Stimulated activated CD8-positive, alpha-beta memory T cell treated with anti-CD3 and anti-CD28 coated beads, Interleukin-4, amount 100 ng/mL, for 48 hours (primary cell): Measurements from ENCODE around the gene SPINT1.

Experiments used
- DNase-seq: peaks from one replicate; pipeline ENCODE4 v3.0.0-alpha.2; 2020

Gene SPINT1

GRCh38 chr15:40843885-40844695 lies at the start of gene SPINT1:
Gene SPINT1, plus strand, starts transcription at chr15:40844048. Its CDS starts 507 bp downstream, at chr15:40844555.
- DNase-seq, result peak; percentile 87

- DNase-seq, result no peak
These were observed 47.8 kb upstream of the SPINT1 start for GRCh38 chr15:40796041-40796440.

GRCh38 chr15:40796512-40796911 lies 47.3 kb upstream of the SPINT1 start:
- no peak for DNase-seq

- no peak for DNase-seq
These were observed 44.3 kb upstream of the SPINT1 start for GRCh38 chr15:40799523-40799922.

GRCh38 chr15:40803076-40803475 lies 40.8 kb upstream of the SPINT1 start:
- DNase-seq, result no peak

- DNase-seq, result no peak
These were observed 40.2 kb upstream of the SPINT1 start for GRCh38 chr15:40803688-40804087.

GRCh38 chr15:40806672-40807027 lies 37.2 kb upstream of the SPINT1 start:
- DNase-seq, result no peak

- peak; percentile 97 for DNase-seq
These were observed 36.6 kb upstream of the SPINT1 start, which contains the start of the genes DNAJC17 and ZFYVE19 for GRCh38 chr15:40807028-40807887. Gene DNAJC17, minus strand, starts transcription at chr15:40807473. Its CDS starts 27 bp downstream, at chr15:40807446. Gene ZFYVE19, plus strand, starts transcription at chr15:40807089. Its CDS starts 501 bp downstream, at chr15:40807590.

- no peak for DNase-seq
These were observed 35.9 kb upstream of the SPINT1 start for GRCh38 chr15:40807888-40808461.

- no peak for DNase-seq
These were observed 34.9 kb upstream of the SPINT1 start for GRCh38 chr15:40808861-40809450.

- no peak for DNase-seq
These were observed 31.0 kb upstream of the SPINT1 start for GRCh38 chr15:40812721-40813425.

GRCh38 chr15:40815042-40815698 lies 28.7 kb upstream of the SPINT1 start:
- DNase-seq, result no peak

GRCh38 chr15:40819048-40819447 lies 24.8 kb upstream of the SPINT1 start:
- DNase-seq, result no peak

- no peak for DNase-seq
These were observed 22.7 kb upstream of the SPINT1 start for GRCh38 chr15:40821195-40821594.

GRCh38 chr15:40823572-40824343 lies 20.1 kb upstream of the SPINT1 start:
- DNase-seq, result no peak

GRCh38 chr15:40825661-40826422 lies 18.0 kb upstream of the SPINT1 start:
- no peak for DNase-seq

GRCh38 chr15:40826423-40827075 lies 17.3 kb upstream of the SPINT1 start:
- no peak for DNase-seq

- DNase-seq, result no peak
These were observed 15.3 kb upstream of the SPINT1 start, which contains the start of gene PPP1R14D for GRCh38 chr15:40828447-40829036. Gene PPP1R14D, minus strand, starts transcription at chr15:40828708. Its CDS starts 67 bp downstream, at chr15:40828641.

- no peak for DNase-seq
These were observed 14.7 kb upstream of the SPINT1 start for GRCh38 chr15:40829115-40829514.
